NCI-H187 treated with DMSO at 0.1 percent for 48 hours (cell line): ENCODE data around the gene KRT17.
"Not testable (repeated sequence)": the region's sequence is repeated elsewhere in the genome, so short reads cannot be mapped to it uniquely, and the experiment has no call there.

Source experiments
- DNase-seq: peaks from one replicate; lab custom pipeline; 2025; lab: John Stamatoyannopoulos, UW

KRT17 gene

GRCh38 chr17:41634639-41635038, 10.3 kb upstream of the KRT17 start:
- DNase-seq = no peak

- DNase-seq = no peak
These were observed 9.3 kb upstream of the KRT17 start for GRCh38 chr17:41633556-41634199.

GRCh38 chr17:41632482-41633105, 8.2 kb upstream of the KRT17 start:
- DNase-seq = no peak

DNA sequence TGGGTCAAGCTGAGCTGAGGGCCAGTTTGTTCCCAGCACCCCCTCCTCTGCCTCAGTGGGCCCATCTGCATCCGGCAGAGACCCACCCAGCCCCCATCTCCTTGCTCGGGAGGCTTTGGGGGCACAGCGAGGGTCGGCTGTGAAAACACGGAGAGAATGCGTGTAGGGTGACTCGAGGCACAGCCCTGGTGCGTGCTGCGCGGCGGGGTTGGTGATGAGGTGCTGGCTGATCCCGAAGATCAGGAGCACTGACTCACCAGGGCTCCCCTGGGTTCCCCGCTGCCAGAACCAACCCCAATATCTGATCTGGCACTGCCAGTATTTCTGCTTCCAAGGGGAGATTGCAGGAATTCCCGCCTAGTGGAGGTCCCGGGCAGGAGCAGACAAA, 7.5 kb upstream of the KRT17 start:
- DNase-seq = no peak

DNA sequence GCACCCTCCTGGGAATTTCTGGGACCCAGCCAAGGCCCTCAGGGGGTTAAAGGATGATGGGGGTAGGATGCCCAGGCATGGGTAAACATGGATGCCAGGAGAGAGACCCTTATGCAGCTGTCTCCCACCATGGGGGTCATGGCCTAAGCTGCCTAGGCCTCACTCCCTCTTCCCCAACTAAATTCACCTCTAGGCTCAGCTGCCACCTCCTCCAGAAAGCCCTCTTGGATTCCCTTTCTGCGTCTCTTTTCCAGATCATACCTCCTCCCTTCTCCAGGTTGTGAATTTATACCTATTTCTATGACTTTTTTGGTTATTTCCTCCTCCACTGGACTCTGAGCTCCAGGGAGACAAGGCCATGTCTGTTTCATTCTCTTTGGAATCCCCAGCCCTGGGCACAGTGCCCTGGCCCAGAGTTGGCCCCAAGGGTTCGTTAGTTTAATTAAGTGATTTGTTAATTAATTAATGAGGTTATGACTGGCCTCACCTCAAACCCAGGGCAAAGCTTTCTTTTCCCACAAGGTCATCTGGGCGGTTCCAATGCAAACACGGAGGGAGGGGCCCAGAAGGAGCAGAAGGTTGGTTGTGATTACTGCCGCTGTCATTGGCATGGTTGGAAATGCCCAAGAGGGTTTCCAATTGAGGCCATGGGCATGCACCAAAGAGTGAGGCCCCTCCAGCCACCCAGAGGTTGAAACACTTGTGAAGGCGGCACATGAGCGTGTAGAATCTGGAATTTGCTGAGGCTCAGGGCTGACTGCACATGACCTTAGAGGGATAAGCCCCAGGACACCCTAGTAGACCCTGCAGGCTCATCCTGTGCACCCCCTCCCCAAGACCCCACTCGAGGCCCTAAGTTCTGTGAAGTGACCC, 6.9 kb upstream of the KRT17 start:
- DNase-seq = no peak

- DNase-seq = no peak
These were observed 5.7 kb upstream of the KRT17 start for GRCh38 chr17:41629826-41630670.

DNA sequence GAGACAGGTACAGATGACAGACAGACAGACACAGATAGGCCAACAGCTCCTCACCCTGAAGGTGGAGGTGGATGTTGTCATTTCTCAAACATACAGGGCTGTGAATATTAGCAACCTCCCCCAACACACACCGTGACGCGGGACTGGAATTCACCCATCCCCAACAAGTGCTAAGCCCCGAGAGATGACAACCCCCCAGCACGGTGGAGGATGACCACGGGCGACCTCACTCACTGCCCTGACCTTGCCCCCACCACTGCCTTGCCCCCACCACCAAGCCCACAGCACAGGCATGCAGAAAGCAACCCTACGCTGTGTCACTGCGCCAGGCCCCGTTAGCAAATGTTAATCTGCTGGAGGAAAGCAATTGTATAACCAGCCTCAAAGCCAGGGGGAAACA, 4.9 kb upstream of the KRT17 start:
- no peak for DNase-seq

GRCh38 chr17:41628621-41629255, 4.4 kb upstream of the KRT17 start:
- not testable (repeated sequence) for DNase-seq

- not testable (repeated sequence) for DNase-seq
These were observed 3.6 kb upstream of the KRT17 start for GRCh38 chr17:41628073-41628370.

DNA sequence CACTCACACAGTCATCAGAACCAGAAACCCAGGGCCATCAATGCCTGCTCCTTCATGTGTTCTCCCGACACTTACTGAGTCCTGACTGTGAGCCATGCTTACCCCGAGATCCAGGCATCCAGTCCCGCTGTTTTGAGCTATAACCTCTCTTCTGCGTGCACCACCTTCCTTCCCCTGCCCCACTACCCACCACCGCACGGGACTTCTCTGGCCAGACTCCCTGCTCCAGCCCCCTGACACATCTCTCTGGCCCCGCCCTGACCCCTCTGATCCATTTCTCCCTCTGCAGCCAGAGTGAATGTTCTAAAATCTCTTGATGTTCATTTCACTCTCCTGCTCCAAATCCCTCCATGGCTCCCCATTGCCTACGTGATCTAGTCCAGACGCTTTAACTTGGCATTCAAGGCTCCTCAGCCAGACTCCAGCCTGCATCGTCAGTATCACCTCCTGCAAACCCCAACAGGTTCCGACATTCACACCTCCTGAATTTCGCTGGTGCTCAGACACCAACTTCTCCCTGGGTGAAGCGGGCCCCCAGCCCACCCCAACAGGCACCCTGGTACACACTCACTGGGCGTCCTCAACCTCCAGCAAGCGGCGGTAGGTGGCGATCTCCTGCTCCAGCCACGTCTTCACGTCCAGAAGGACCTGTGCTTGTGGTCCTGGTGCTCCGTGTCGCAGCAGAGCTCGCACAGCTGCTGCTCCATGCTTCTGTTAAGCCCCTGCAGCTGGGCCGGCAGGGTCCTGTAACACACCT, 3.1 kb upstream of the KRT17 start:
- no peak for DNase-seq

- DNase-seq = not testable (repeated sequence)
These were observed 2.5 kb upstream of the KRT17 start for GRCh38 chr17:41626914-41627295.

DNA sequence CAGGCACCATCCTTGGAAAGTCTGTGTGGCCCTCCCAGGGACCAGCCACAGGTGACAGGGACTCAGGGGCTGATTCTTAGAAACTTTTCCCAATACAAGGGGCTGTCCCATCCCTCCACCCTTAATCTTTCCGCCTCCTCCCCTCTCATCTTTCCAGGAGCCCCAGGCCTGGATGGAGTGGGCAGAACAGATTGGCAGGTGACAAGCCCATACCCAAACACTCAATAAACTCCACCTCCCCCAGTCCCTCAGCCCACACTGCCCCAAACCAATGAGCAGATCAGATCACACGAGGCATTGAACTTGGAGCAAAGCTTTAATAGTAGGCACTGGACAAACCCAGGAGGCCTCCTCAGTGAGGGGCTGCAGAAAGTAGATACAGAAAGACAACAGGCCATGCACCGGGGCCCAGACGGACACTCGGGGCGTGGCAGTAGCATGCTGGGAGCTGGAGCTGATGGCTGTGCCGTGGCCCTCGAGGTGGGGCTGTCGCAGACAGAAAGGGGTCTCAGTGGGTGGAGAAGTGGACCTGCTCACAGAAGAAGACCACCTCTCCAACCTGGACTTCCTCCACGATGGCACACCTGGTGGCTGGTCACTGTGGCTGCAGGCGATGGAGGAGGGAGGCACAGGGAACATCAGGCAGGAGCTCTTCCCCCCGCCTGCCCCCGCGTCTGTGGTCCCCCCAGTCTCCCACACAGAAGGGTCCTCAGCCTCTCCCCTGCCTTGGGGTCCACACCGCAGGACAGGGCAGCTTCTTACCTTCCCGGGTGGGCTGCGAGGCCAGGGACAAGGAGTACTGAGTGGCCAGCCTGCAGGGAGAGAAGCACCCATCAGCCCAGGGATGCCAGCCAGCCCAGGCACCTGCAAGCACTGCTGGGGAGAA, 1.9 kb upstream of the KRT17 start:
- DNase-seq = not testable (repeated sequence)

DNA sequence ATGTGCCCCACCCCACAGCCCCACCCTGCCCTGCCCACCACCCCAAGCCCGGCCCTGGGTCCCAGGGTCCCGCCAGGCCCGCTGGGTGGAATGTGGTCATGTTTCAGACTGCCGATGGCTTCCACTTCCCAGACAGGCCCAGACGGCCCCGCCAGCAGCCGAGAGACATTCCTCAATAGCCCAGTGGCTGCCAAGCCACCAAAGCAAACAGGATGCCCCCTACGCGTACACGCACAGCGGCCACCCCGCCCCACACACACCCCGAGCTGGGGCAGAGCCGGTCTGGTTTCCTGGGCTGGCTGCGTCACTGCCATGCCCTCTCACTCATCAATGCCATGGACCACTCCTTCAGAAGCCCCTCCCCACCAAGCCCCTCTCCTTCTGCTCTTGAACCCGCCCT, 1.2 kb upstream of the KRT17 start:
- no peak for DNase-seq

DNA sequence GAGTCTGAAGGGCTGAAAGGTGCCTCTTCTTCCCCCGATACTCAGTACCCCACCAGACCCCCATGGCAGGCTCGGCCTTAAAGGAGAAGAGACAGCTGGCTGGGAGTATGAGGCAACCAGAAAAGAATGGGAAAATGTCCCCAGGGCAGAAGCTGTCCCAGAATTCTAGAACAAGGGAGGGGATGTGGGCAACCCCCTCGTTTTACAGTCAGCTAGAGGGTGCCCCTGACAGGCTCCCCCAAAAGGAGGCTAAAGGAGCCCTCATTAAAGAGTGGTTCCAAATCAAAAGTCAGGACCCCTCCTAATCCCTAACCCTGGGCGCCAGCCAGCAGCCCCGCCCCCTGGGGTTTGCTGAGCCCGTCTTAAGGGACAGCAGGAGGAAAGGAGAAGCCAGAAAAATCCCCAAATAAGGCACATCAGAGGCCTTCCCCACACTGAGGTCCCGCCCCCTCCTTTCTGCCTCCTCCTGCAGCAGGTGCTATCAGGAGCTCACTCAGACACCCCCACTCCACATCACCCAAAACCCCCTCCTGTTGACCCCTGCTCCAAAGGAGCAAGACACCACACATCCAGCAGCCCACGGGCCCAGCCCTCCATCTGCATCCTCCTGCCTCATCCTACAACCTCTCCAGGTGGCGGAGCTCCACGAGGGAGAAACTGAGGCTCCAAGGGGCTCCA, 1.1 kb downstream of the KRT17 start:
- not testable (repeated sequence) for DNase-seq

- DNase-seq = not testable (repeated sequence)
These were observed 1.8 kb downstream of the KRT17 start for GRCh38 chr17:41622340-41623183.

DNA sequence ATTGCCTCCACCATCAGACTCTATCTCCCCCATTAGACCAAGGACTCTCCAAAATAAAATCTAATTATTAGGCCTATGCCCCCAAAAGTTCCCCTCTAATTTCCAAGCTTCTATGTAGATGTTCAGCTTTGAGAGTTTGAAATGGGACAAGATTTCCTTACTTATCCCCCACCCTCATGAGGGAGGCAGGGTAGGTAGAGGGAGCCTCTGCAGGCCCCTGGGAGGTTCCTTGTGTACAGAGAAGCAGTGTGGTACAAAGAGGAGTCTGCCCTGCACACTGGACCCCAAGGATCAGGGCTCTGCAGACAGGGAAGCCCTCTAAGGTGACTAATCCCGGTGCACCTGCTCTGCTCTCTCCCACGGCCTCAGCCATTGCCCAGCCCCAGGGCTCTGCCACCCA, 2.5 kb downstream of the KRT17 start:
- no peak for DNase-seq

DNA sequence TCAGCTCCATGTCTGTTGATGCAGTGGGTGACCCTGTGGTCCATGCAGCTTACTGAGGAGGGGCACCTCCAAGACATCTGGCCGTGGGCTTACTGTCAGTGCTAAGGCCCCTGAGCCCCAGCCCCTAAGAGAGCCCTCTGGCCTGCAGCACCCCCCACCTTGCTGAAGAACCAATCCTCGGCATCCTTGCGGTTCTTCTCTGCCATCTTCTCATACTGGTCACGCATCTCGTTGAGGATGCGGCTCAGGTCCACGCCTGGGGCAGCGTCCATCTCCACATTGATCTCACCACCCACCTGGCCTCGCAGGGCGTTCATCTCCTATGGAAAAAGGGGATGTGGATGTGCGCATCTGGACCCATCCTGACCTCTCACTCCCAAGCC, 2.9 kb downstream of the KRT17 start:
- not testable (repeated sequence) for DNase-seq

GRCh38 chr17:41620583-41621434, 3.6 kb downstream of the KRT17 start:
- DNase-seq = no peak
